WTC11 (cell line): ENCODE data around the gene MEFV.

Experiments
- ATF2 ChIP-seq: sonication (generic); formaldehyde crosslinking; IDR thresholded peaks from 2 replicates; pipeline ENCODE4 v1.8.1; 2022; ENCODE audit warnings: low read depth, missing genetic modification reagents, borderline replicate concordance
- CTCF ChIP-seq: fragments of 200-600 bp; IDR thresholded peaks from 2 replicates; pipeline ENCODE4 v1.8.0; 2022; ENCODE audit warnings: antibody characterized with exemption
- FOXJ3 ChIP-seq: sonication (generic); formaldehyde crosslinking; IDR thresholded peaks from 2 replicates; pipeline ENCODE4 v1.9.0; 2021; ENCODE audit warnings: missing genetic modification reagents, mild to moderate bottlenecking, borderline replicate concordance
- FOXK1 ChIP-seq: sonication (generic); formaldehyde crosslinking; IDR thresholded peaks from 2 replicates; pipeline ENCODE4 v1.8.0; 2022; ENCODE audit warnings: mild to moderate bottlenecking, moderate library complexity, missing genetic modification reagents
- FOXP4 ChIP-seq: sonication (generic); formaldehyde crosslinking; IDR thresholded peaks from 2 replicates; pipeline ENCODE4 v1.8.0; 2022; ENCODE audit warnings: mild to moderate bottlenecking, missing genetic modification reagents
- HMGXB4 ChIP-seq: sonication (generic); formaldehyde crosslinking; IDR thresholded peaks from 2 replicates; pipeline ENCODE4 v1.8.1; 2023; ENCODE audit warnings: mild to moderate bottlenecking, moderate library complexity, missing genetic modification reagents
- MAX ChIP-seq: sonication (generic); formaldehyde crosslinking; IDR thresholded peaks from 2 replicates; pipeline ENCODE4 v1.8.0; 2022; ENCODE audit warnings: mild to moderate bottlenecking, missing genetic modification reagents
- MYBL2 ChIP-seq: sonication (generic); formaldehyde crosslinking; IDR thresholded peaks from 2 replicates; pipeline ENCODE4 v1.8.1; 2023; ENCODE audit warnings: mild to moderate bottlenecking, moderate library complexity, missing genetic modification reagents
- PRRX2 ChIP-seq: fragments of 250-450 bp; sonication (Bioruptor Pico); IDR thresholded peaks from 2 replicates; pipeline ENCODE4 v1.8.0; 2021; ENCODE audit warnings: mild to moderate bottlenecking
- SMAD4 ChIP-seq: sonication (generic); formaldehyde crosslinking; IDR thresholded peaks from 2 replicates; pipeline ENCODE4 v1.8.0; 2022; ENCODE audit warnings: mild to moderate bottlenecking, missing genetic modification reagents
- USF2 ChIP-seq: sonication (generic); formaldehyde crosslinking; IDR thresholded peaks from 2 replicates; pipeline ENCODE4 v1.8.1; 2023; ENCODE audit warnings: mild to moderate bottlenecking, missing genetic modification reagents, moderate library complexity
- ZNF425 ChIP-seq: fragments of 250-450 bp; sonication (Bioruptor Pico); conservative IDR thresholded peaks from 2 replicates; pipeline ENCODE4 v1.9.0; 2021; ENCODE audit warnings: mild to moderate bottlenecking

GRCh38 chr16:3192476-3193019 is 63.9 kb downstream of the MEFV start:
- TF ChIP-seq FOXJ3 (no peak), CTCF (no peak), MYBL2 (CRISPR knock-in tag) (no peak), HMGXB4 (CRISPR knock-in tag) (no peak), SMAD4 (CRISPR knock-in tag) (no peak), MAX (CRISPR knock-in tag) (no peak), ATF2 (CRISPR knock-in tag) (no peak), PRRX2 (CRISPR knock-in tag) (no peak), FOXK1 (no peak), FOXP4 (CRISPR knock-in tag) (no peak), ZNF425 (no peak), USF2 (no peak)
